LNCaP clone FGC (cell line): ENCODE measurements around the gene CCDC188.

ENCODE experiments used
- DNase-seq: peaks from one replicate; pipeline ENCODE4 v3.0.0-alpha.2; 2011; ENCODE audit warnings: low read depth
- H3K4me3 ChIP-seq: 2 replicates; pipeline ENCODE4 v1.5.1; 2011; ENCODE audit warnings: mild to moderate bottlenecking, low read depth, low read length, control low read depth
- TF ChIP-seq, protein P1 (sequence below): IDR thresholded peaks from 2 replicates; pipeline ENCODE4 v1.5.1; 2012; ENCODE audit warnings: mild to moderate bottlenecking; ENCODE audit not compliant: control insufficient read depth, insufficient read depth; ENCODE audit errors: extremely low read depth

CCDC188 gene

DNA sequence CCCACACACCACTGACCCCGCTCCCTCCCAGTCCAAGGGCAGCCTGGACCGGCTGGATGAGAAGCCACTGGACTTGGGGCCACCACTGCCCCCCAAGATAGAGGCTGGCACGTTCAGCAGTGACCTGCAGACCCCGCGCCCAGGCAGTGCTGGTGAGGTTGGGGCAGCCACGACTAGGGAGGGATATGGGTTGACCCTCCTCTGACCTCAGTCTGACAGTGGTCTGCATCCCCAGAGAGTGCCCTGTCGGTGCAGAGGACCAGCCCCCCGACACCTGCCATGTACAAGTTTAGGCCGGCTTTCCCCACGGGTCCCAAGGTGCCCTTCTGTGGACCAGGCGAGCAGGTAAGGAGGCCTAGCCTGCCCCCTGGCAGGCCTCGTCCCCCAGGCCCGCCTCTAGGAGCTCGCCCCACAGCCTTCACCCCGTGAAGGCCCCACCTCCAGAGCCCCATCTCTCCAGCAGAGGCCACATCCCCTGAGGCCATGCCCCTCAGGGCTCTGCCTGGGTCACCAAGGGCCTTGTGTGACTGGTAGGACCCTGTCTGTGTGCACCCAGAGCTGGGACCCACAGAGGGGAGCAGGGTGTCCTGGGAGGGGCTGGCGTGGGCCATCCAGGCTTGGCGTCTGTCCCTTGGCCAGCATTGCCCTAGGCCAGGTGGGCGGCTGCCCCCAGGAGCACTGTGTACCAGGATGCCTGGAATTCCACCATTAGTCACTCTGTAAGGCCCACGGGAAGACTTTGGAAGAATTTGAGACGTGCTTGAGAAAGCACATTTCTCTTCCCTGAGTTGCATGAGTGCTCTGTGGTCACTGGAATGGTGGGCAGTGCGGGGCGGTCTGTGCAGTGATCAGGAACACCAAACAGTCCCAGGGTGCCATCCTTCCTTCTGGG lies 9.4 kb downstream of the CCDC188 start:
- DNase-seq, result no peak
- no peak overlapping the region for H3K4me3 ChIP-seq
- TF ChIP-seq, protein P1, sequence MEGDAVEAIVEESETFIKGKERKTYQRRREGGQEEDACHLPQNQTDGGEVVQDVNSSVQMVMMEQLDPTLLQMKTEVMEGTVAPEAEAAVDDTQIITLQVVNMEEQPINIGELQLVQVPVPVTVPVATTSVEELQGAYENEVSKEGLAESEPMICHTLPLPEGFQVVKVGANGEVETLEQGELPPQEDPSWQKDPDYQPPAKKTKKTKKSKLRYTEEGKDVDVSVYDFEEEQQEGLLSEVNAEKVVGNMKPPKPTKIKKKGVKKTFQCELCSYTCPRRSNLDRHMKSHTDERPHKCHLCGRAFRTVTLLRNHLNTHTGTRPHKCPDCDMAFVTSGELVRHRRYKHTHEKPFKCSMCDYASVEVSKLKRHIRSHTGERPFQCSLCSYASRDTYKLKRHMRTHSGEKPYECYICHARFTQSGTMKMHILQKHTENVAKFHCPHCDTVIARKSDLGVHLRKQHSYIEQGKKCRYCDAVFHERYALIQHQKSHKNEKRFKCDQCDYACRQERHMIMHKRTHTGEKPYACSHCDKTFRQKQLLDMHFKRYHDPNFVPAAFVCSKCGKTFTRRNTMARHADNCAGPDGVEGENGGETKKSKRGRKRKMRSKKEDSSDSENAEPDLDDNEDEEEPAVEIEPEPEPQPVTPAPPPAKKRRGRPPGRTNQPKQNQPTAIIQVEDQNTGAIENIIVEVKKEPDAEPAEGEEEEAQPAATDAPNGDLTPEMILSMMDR, result no peak

DNA sequence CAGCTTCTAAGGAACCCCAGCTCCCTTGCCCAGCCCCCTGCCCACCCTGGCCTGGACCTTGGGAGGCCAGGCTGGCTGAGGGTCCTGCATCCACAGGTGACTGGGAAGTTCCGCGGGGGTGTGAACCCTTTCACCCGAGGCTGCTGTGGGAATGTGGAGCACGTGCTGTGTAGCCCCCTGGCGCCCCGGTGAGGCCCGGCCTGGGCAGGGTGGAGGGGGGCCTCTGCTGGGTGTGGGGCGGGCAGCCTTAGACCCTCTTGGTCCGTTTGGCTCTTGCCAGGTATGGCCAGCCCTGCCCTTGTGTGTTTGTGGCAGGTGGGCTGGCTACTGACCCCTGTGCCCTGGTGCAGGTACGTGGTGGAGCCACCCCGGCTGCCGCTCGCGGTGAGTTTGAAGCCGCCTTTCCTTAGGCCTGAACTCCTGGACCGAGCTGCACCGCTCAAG lies 10.3 kb downstream of the CCDC188 start:
- TF ChIP-seq, protein P1, result no peak
- H3K4me3 ChIP-seq, result no peak overlapping the region
- no peak for DNase-seq

GRCh38 chr22:20140107-20140445 lies 10.8 kb downstream of the CCDC188 start:
- no peak for DNase-seq
- H3K4me3 ChIP-seq, result no peak overlapping the region
- TF ChIP-seq, protein P1, result no peak

DNA sequence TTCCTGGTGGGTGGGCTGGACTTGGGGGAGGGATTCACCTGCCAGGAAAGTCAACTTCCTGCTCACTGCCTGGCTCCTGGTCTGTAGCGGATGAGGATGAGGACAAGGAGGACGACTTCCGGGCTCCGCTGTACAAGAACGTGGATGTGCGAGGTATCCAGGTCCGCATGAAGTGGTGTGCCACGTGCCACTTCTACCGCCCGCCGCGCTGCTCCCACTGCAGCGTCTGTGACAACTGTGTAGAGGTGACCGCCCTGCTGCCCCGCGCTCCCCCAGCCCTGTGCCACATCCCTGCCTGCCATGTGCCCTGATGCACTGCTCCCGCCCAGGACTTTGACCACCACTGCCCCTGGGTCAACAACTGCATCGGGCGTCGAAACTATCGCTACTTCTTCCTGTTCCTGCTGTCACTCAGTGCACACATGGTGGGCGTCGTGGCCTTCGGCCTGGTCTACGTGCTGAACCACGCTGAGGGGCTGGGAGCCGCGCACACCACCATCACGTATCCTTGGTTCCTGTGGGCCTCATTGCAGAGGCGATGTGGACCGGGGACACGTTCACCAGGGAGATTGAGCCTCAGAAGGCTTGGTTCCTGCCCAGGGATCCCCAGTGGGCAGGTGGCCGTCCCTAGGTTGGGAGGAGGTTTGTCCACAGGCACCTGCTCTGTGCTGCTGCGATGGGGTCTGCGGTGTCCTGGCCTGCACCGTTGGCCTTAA lies 11.3 kb downstream of the CCDC188 start:
- TF ChIP-seq, protein P1, result no peak
- no peak for DNase-seq

DNA sequence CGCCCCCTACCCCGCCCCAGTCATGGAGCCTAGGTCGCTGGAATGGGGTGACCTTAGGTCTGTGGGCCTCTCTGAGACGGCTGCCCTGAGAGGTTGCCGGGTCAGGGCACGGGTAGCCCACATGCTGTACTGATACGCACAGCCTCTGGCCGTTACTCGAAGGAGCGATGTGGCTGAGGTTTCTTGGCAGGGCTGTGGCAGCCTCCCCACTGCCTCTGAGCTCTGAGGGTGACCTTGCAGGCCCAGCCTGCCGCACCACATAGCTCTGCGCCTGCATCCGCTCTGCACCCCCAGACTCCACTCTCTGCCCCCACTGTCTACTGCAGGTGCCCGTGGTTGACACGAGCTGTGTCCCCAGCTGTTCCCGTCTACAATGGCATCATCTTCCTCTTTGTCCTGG lies 12.0 kb downstream of the CCDC188 start:
- DNase-seq, result no peak
- no peak overlapping the region for H3K4me3 ChIP-seq
- TF ChIP-seq, protein P1, result no peak

More for the DNA sequence above, 11.3 kb downstream of the CCDC188 start:
- no peak overlapping the region for H3K4me3 ChIP-seq

DNA sequence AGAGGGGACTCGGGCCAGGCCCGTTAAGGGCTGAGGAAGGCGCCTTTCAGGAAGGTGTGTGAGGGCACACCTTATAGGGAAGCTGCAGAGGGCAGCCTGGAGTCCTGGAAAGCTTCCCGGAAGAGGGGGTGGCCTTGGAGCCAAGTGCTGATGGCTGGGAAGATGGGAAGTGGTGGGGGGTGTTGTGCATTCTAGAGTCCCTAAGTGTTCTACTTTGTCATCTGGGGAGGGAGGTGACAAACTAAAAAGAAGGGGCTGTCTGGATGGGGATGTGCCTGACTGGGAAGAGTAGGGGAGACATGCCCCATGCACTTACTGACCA lies 12.5 kb downstream of the CCDC188 start:
- no peak for DNase-seq
- no peak overlapping the region for H3K4me3 ChIP-seq
- TF ChIP-seq, protein P1, result peak; percentile 27; the same call in 1 of the 2 replicates
